ENCODE data around the gene GRID2. TPM values are rescaled to one million over a fixed set of nuclear protein-coding genes. Genes with fewer than 3 reads are reported as not detected.

Gene GRID2
- total RNA-seq, 2 donors from 2014 or later = not detected

DNA sequence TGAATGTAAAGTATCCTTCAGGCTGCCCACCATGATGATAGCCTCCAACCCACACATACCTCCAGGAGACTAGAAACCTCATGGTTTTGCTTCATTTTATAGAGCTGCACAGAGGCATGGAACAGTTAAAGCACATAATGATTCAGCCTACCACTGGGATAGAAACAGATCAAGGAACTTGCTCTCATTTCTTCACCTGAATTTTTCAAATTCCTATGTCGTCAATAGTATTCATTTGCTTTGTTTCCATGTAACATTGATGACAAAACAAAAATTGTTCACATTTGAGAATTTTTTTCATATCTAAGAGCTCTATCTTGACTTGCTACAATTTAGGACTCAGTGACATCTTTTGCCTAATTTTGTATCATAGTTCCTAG, 1473.3 kb downstream of the GRID2 start:
- TF ChIP-seq, protein P1, sequence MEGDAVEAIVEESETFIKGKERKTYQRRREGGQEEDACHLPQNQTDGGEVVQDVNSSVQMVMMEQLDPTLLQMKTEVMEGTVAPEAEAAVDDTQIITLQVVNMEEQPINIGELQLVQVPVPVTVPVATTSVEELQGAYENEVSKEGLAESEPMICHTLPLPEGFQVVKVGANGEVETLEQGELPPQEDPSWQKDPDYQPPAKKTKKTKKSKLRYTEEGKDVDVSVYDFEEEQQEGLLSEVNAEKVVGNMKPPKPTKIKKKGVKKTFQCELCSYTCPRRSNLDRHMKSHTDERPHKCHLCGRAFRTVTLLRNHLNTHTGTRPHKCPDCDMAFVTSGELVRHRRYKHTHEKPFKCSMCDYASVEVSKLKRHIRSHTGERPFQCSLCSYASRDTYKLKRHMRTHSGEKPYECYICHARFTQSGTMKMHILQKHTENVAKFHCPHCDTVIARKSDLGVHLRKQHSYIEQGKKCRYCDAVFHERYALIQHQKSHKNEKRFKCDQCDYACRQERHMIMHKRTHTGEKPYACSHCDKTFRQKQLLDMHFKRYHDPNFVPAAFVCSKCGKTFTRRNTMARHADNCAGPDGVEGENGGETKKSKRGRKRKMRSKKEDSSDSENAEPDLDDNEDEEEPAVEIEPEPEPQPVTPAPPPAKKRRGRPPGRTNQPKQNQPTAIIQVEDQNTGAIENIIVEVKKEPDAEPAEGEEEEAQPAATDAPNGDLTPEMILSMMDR (IDR thresholded peaks at IDR 0.05) = no peak
- intact Hi-C loops (cut with DNase I) = no loop called here
- H3K4me1 ChIP-seq = no peaks in the 10 kb centered on the region
- no peak for DNase-seq
- H3K9ac ChIP-seq (ENCODE audit: low read depth in 2 of 2, low read length in 2 of 2) = no peak overlapping the region
- no peaks in the 10 kb centered on the region for H3K36me3 ChIP-seq
- H3K27ac ChIP-seq = no peak overlapping the region
- no peaks in the 10 kb centered on the region for H3K27me3 ChIP-seq
- H3K9me3 ChIP-seq = no peaks in the 10 kb centered on the region
- H3K4me3 ChIP-seq = no peak overlapping the region

DNA sequence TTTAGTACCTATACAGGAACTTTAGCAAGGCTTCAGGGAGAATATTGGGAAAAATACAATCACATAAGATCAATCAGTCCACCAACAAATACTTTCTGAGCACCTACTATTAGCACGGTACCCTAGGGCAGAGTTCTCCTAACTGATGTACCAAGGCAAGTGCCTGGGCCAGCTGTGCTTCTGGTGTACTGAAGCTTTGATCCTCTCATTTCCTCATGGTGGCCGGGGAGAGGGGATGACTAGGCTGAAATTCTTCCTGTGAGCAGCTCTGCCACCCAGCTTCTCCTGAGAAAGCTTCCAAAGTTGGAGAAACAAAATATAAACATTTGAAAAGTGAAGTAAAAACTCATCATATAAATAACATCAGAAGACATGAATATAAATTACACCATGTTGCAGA, 1475.5 kb downstream of the GRID2 start:
- H3K27ac ChIP-seq = no peak overlapping the region
- no peak overlapping the region for H3K4me3 ChIP-seq
- H3K9me3 ChIP-seq = no peaks in the 10 kb centered on the region
- H3K9ac ChIP-seq (ENCODE audit: low read depth in 2 of 2, low read length in 2 of 2) = no peak overlapping the region
- intact Hi-C loops (cut with DNase I) = no loop called here
- no peaks in the 10 kb centered on the region for H3K4me1 ChIP-seq
- H3K27me3 ChIP-seq = no peaks in the 10 kb centered on the region
- DNase-seq = no peak
- TF ChIP-seq, protein P1 (IDR thresholded peaks at IDR 0.05) = no peak
- no peaks in the 10 kb centered on the region for H3K36me3 ChIP-seq

DNA sequence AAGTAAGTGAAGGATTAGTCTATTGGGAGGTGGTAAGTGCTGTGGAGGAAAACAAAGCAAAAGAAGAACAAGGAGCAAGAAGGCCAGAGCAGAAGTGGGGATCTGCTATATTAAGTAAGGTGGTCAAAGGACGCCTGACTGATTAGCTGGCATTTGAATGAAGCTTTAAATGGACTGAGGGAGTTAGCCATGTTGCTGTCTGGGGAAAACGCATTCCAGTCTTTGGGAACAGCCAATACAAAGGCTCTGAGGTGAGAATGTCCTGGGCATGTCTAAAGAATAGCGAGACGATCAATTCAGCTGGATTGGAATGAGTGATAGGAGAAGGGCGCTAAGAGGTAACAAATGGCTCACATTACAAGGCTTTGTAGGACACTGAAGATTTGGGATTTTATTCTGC, 1476.3 kb downstream of the GRID2 start:
- intact Hi-C loops (cut with DNase I) = no loop called here

DNA sequence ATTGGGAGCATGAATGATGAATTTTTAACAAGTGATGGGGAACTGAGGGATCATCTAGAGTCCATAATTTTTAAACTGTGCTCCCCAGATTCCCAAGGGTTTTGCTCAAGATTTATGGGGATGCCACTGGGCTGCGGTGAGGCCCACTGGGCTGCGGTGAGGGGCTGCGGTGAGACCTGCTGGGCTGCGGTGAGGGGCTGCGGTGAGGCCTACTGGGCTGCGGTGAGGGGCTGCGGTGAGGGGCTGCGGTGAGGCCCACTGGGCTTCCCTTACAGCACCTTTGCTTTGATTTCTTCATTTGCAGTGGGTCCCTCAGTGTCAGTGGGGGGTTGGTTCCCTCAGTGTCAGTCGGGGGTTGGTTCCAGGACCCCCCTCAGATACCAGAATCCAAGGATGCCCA, 1477.4 kb downstream of the GRID2 start:
- H3K9ac ChIP-seq (ENCODE audit: low read depth in 2 of 2, low read length in 2 of 2) = no peak overlapping the region
- no peak overlapping the region for H3K4me3 ChIP-seq
- H3K27me3 ChIP-seq = no peaks in the 10 kb centered on the region
- no peaks in the 10 kb centered on the region for H3K36me3 ChIP-seq
- intact Hi-C loops (cut with DNase I) = no loop called here
- DNase-seq = no peak
- TF ChIP-seq, protein P1 (IDR thresholded peaks at IDR 0.05) = no peak
- no peaks in the 10 kb centered on the region for H3K4me1 ChIP-seq
- H3K27ac ChIP-seq = no peak overlapping the region
- no peaks in the 10 kb centered on the region for H3K9me3 ChIP-seq

More for the DNA sequence above, 1476.3 kb downstream of the GRID2 start:
- no peaks in the 10 kb centered on the region for H3K4me1 ChIP-seq
- DNase-seq = no peak
- TF ChIP-seq, protein P1 (IDR thresholded peaks at IDR 0.05) = no peak
- no peaks in the 10 kb centered on the region for H3K27me3 ChIP-seq
- H3K9me3 ChIP-seq = no peaks in the 10 kb centered on the region
- H3K36me3 ChIP-seq = no peaks in the 10 kb centered on the region
- H3K27ac ChIP-seq = no peak overlapping the region
- H3K9ac ChIP-seq (ENCODE audit: low read depth in 2 of 2, low read length in 2 of 2) = no peak overlapping the region
- H3K4me3 ChIP-seq = no peak overlapping the region

DNA sequence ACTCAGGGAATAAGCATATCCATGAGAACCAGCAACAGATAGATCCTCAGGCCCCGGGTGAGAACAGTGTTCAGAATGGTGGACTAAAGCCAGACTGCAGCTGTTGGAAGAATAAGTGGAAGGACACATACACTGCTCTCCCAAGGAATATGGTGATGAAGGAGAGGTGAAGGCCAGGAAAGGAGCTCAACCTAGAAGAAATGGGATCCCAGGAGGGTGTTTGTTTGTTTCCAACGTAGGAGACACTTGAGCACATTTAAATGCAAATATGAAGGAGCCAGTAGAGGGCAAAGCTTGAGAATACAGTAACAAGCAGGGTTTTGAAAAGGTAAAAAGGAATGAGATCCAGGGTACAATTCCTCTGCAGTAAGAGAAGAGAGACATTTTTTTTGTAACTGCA, 1482.4 kb downstream of the GRID2 start:
- intact Hi-C loops (cut with DNase I) = no loop called here
- Histone ChIP-seq H3K9me3 (no peaks in the 10 kb centered on the region), H3K9ac (ENCODE audit: low read depth in 2 of 2, low read length in 2 of 2) (no peak overlapping the region), H3K4me1 (no peaks in the 10 kb centered on the region), H3K27ac (no peak overlapping the region), H3K36me3 (no peaks in the 10 kb centered on the region), H3K27me3 (no peaks in the 10 kb centered on the region), H3K4me3 (no peak overlapping the region)
- no peak for DNase-seq
- TF ChIP-seq, protein P1 (IDR thresholded peaks at IDR 0.05) = no peak

DNA sequence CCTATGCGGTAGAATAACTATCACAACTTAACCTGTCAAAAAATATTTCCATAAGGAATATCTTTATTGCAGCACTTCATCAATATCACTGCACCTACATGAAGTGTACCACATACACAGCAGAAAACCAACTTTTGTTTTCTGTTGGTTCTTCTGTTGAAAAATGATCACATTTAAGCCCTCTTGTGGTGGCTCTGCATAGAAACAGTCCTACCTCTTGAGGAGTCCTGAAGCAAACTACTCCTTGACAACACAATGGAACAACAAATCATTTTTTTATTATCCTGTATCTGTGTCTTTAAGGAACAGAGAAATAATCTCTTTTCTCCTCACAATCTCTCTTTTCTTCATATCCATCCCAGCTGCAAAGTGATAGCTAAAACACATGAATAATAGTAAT, 1484.9 kb downstream of the GRID2 start:
- Histone ChIP-seq H3K27me3 (no peaks in the 10 kb centered on the region), H3K4me3 (no peak overlapping the region), H3K9me3 (no peaks in the 10 kb centered on the region), H3K27ac (no peak overlapping the region), H3K9ac (ENCODE audit: low read depth in 2 of 2, low read length in 2 of 2) (no peak overlapping the region), H3K4me1 (no peaks in the 10 kb centered on the region), H3K36me3 (no peaks in the 10 kb centered on the region)
- TF ChIP-seq, protein P1 (IDR thresholded peaks at IDR 0.05) = peak; percentile 19
- DNase-seq = no peak
- intact Hi-C loops (cut with DNase I) = no loop called here
